B cell (primary cell): ENCODE results near the gene LIPC.

Experiments
- CTCF ChIP-seq: fragments of 200-600 bp; IDR thresholded peaks from one replicate; pipeline ENCODE4 v1.8.0; 2022; ENCODE audit warnings: antibody characterized with exemption, mild to moderate bottlenecking
- EZH2 ChIP-seq: IDR thresholded peaks from 2 replicates; pipeline ENCODE4 v1.6.1; 2012; ENCODE audit warnings: borderline replicate concordance, low read depth, mild to moderate bottlenecking, moderate library complexity, low read length; ENCODE audit not compliant: insufficient read depth, poor library complexity, severe bottlenecking

GRCh38 chr15:58491499-58492202 is 59.9 kb downstream of the LIPC start:
- no peak for TF ChIP-seq CTCF
- TF ChIP-seq EZH2: no peak
